ENCODE data around the gene CTNNA3. TPM values are rescaled to one million over a fixed set of nuclear protein-coding genes. Genes with fewer than 3 reads are reported as not detected.

Gene CTNNA3
- total RNA-seq, 1 donor from 2014 or later, result under 0.01 TPM

DNA sequence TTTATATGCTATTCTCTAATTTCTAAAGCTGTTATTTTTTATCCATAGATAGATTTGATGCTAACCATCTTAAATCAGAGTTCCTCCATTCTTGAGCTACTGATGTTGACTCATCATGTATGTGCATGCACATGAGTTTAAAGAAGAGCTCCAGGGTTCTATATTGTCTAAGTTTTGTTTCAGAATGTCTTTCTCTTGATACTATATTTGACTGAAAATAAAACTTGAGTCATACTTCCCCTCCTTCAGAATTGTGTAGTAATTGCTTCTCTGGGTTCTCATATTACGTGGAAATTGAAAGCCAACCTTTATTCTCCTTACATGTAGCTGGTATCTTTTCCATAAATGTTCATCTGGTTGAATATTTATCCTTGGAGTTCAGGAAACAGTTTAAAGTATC lies 680.8 kb downstream of the CTNNA3 start:
- H3K36me3 ChIP-seq, result no peaks in the 10 kb centered on the region
- no peak for DNase-seq (ENCODE audit: low spot score in 2 of 2)
- no peak overlapping the region for H3K4me3 ChIP-seq
- intact Hi-C loops (cut with DNase I), result no loop called here
- H3K27ac ChIP-seq, result no peak overlapping the region
- H3K9me3 ChIP-seq, result no peaks in the 10 kb centered on the region
- no peak for TF ChIP-seq CTCF (IDR thresholded peaks at IDR 0.05)
- no peaks in the 10 kb centered on the region for H3K4me1 ChIP-seq
- H3K27me3 ChIP-seq, result no peaks in the 10 kb centered on the region

DNA sequence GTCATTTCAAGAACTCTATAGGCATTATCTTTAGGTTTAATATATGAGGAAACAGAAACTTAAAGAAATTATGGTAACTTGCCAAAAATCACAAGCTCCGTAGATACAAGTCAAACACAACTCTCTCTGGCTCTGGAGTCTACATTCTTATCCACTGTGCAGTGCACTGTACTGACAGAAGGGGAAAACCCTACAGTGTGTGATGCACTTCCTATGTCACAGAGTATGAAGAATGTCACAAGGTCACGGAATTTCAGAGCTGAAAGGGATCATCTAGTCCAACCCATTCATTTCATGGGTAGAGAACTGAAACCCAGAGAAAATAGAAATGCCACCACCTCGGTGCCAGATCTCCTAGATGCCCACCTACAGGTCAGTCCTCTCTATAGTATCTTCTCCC lies 684.0 kb downstream of the CTNNA3 start:
- no peaks in the 10 kb centered on the region for H3K9me3 ChIP-seq
- H3K36me3 ChIP-seq, result no peaks in the 10 kb centered on the region
- no peak overlapping the region for H3K27ac ChIP-seq
- H3K4me1 ChIP-seq, result no peaks in the 10 kb centered on the region
- TF ChIP-seq CTCF (IDR thresholded peaks at IDR 0.05), result no peak
- H3K4me3 ChIP-seq, result no peak overlapping the region
- DNase-seq (ENCODE audit: low spot score in 2 of 2), result no peak
- intact Hi-C loops (cut with DNase I), result no loop called here
- H3K27me3 ChIP-seq, result no peaks in the 10 kb centered on the region

DNA sequence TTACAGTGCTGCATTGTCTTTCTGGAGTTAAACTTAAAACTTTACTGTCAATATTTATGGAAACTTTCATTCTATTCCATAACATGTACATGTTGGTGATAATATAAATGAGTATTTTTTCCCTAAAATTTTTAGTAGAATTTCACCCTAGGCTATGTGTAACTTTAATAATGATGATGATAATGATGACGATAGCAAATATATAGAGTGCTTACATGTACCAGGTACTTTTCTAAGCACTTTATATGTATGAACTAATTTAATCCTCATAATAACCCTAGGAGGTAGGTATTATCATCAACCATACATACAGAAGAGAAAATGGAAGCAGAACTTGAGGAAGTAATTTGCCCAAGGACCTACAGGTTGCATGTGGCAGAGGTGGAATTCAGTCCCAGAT lies 684.5 kb downstream of the CTNNA3 start:
- no peak for DNase-seq (ENCODE audit: low spot score in 2 of 2)
- H3K36me3 ChIP-seq, result no peaks in the 10 kb centered on the region
- TF ChIP-seq CTCF (IDR thresholded peaks at IDR 0.05), result no peak
- H3K9me3 ChIP-seq, result no peaks in the 10 kb centered on the region
- no peak overlapping the region for H3K4me3 ChIP-seq
- H3K27me3 ChIP-seq, result no peaks in the 10 kb centered on the region
- no peak overlapping the region for H3K27ac ChIP-seq
- H3K4me1 ChIP-seq, result no peaks in the 10 kb centered on the region
- intact Hi-C loops (cut with DNase I), result no loop called here

- DNase-seq (ENCODE audit: low spot score in 2 of 2), result no peak
- Histone ChIP-seq H3K36me3 (no peaks in the 10 kb centered on the region), H3K4me3 (no peak overlapping the region), H3K27ac (no peak overlapping the region), H3K9me3 (no peaks in the 10 kb centered on the region), H3K4me1 (no peaks in the 10 kb centered on the region), H3K27me3 (no peaks in the 10 kb centered on the region)
- no peak for TF ChIP-seq CTCF (IDR thresholded peaks at IDR 0.05)
- intact Hi-C loops (cut with DNase I), result no loop called here
Observed at GRCh38 chr10:67005981-67006380, 690.0 kb downstream of the CTNNA3 start.

- no peak overlapping the region for H3K27ac ChIP-seq
- no peak overlapping the region for H3K4me3 ChIP-seq
- H3K9me3 ChIP-seq, result no peaks in the 10 kb centered on the region
- TF ChIP-seq CTCF (IDR thresholded peaks at IDR 0.05), result no peak
- no peaks in the 10 kb centered on the region for H3K27me3 ChIP-seq
- intact Hi-C loops (cut with DNase I), result no loop called here
- DNase-seq (ENCODE audit: low spot score in 2 of 2), result no peak
- H3K36me3 ChIP-seq, result no peaks in the 10 kb centered on the region
- no peaks in the 10 kb centered on the region for H3K4me1 ChIP-seq
Observed at GRCh38 chr10:67004690-67005089, 691.3 kb downstream of the CTNNA3 start.

All from ascending aorta (tissue), 2 donors.